ENCODE data around the gene NBAS. TPM values are rescaled to one million over a fixed set of nuclear protein-coding genes. Genes with fewer than 3 reads are reported as not detected.

NBAS gene
- total and polyA plus RNA-seq, 2 donors (not counting 1 experiment from before 2014, with no cell fraction given) = 27.0 to 124 TPM

GRCh38 chr2:15173501-15173900 lies 387.6 kb downstream of the NBAS start:
- Histone ChIP-seq H3K27ac (ENCODE audit: insufficient read depth, low read length) (no peak overlapping the region), H3K79me2 (ENCODE audit: control insufficient read depth, insufficient read depth, low read length) (no peaks in the 10 kb centered on the region), H3K4me3 (replicated peaks in 1 of 4; ENCODE audit: control extremely low read depth in 1 of 4, insufficient read depth in 1 of 4, low read depth in 3 of 4, low read length in 4 of 4) (no peak overlapping the region), H3K4me1 (ENCODE audit: control insufficient read depth, extremely low read depth, insufficient read depth, low read length) (peaks cover 11% of the 10 kb centered on the region), H3K4me2 (ENCODE audit: extremely low read depth, insufficient read depth, low read length) (no peak overlapping the region), H3K36me3 (ENCODE audit: control insufficient read depth, insufficient read depth, low read length) (no peaks in the 10 kb centered on the region), H3K27me3 (ENCODE audit: control insufficient read depth, insufficient read depth, low read length) (no peaks in the 10 kb centered on the region), H2AFZ (ENCODE audit: low read length) (no peak overlapping the region), H3K9ac (ENCODE audit: insufficient read depth, low read length) (no peak overlapping the region), H3K9me3 (ENCODE audit: control insufficient read depth, insufficient read depth, low read depth, low read length) (no peaks in the 10 kb centered on the region), H4K20me1 (ENCODE audit: control insufficient read depth, extremely low read depth, insufficient read depth, low read length) (no peaks in the 10 kb centered on the region)
- no peak for TF ChIP-seq EZH2 (IDR thresholded peaks at IDR 0.05; ENCODE audit: low read length, missing control alignments)
- no peak for TF ChIP-seq CTCF (conservative IDR thresholded peaks at IDR 0.05 in 1 of 2, IDR thresholded peaks at IDR 0.05 in 1 of 2; ENCODE audit: low read depth in 1 of 2, low read length in 2 of 2)
- DNase-seq (ENCODE audit: low read depth in 2 of 2) = no peak

- H2AFZ ChIP-seq (ENCODE audit: low read length) = no peak overlapping the region
- peaks cover 11% of the 10 kb centered on the region for H3K4me1 ChIP-seq (ENCODE audit: control insufficient read depth, extremely low read depth, insufficient read depth, low read length)
- no peak for DNase-seq (ENCODE audit: low read depth in 2 of 2)
- no peaks in the 10 kb centered on the region for H3K79me2 ChIP-seq (ENCODE audit: control insufficient read depth, insufficient read depth, low read length)
- H3K27me3 ChIP-seq (ENCODE audit: control insufficient read depth, insufficient read depth, low read length) = no peaks in the 10 kb centered on the region
- TF ChIP-seq EZH2 (IDR thresholded peaks at IDR 0.05; ENCODE audit: low read length, missing control alignments) (no peak), CTCF (conservative IDR thresholded peaks at IDR 0.05 in 1 of 2, IDR thresholded peaks at IDR 0.05 in 1 of 2; ENCODE audit: low read depth in 1 of 2, low read length in 2 of 2) (no peak)
- no peaks in the 10 kb centered on the region for H4K20me1 ChIP-seq (ENCODE audit: control insufficient read depth, extremely low read depth, insufficient read depth, low read length)
- H3K9me3 ChIP-seq (ENCODE audit: control insufficient read depth, insufficient read depth, low read depth, low read length) = no peaks in the 10 kb centered on the region
- no peaks in the 10 kb centered on the region for H3K36me3 ChIP-seq (ENCODE audit: control insufficient read depth, insufficient read depth, low read length)
- no peak overlapping the region for H3K4me2 ChIP-seq (ENCODE audit: extremely low read depth, insufficient read depth, low read length)
- no peak overlapping the region for H3K27ac ChIP-seq (ENCODE audit: insufficient read depth, low read length)
- H3K4me3 ChIP-seq (replicated peaks in 1 of 4; ENCODE audit: control extremely low read depth in 1 of 4, insufficient read depth in 1 of 4, low read depth in 3 of 4, low read length in 4 of 4) = no peak overlapping the region
- H3K9ac ChIP-seq (ENCODE audit: insufficient read depth, low read length) = no peak overlapping the region
These were observed 388.3 kb downstream of the NBAS start for GRCh38 chr2:15172825-15173224.

- Histone ChIP-seq H3K4me3 (replicated peaks in 1 of 4; ENCODE audit: control extremely low read depth in 1 of 4, insufficient read depth in 1 of 4, low read depth in 3 of 4, low read length in 4 of 4) (peak overlapping the region in 1 of 4 experiments; percentile 32), H3K4me2 (ENCODE audit: extremely low read depth, insufficient read depth, low read length) (peak overlapping the region; percentile 44), H3K9ac (ENCODE audit: insufficient read depth, low read length) (no peak overlapping the region), H3K27me3 (ENCODE audit: control insufficient read depth, insufficient read depth, low read length) (no peaks in the 10 kb centered on the region), H3K9me3 (ENCODE audit: control insufficient read depth, insufficient read depth, low read depth, low read length) (no peaks in the 10 kb centered on the region), H3K36me3 (ENCODE audit: control insufficient read depth, insufficient read depth, low read length) (no peaks in the 10 kb centered on the region), H2AFZ (ENCODE audit: low read length) (no peak overlapping the region), H3K4me1 (ENCODE audit: control insufficient read depth, extremely low read depth, insufficient read depth, low read length) (peaks cover 11% of the 10 kb centered on the region), H3K79me2 (ENCODE audit: control insufficient read depth, insufficient read depth, low read length) (no peaks in the 10 kb centered on the region), H3K27ac (ENCODE audit: insufficient read depth, low read length) (peak overlapping the region; percentile 91), H4K20me1 (ENCODE audit: control insufficient read depth, extremely low read depth, insufficient read depth, low read length) (no peaks in the 10 kb centered on the region)
- TF ChIP-seq CTCF (conservative IDR thresholded peaks at IDR 0.05 in 1 of 2, IDR thresholded peaks at IDR 0.05 in 1 of 2; ENCODE audit: low read depth in 1 of 2, low read length in 2 of 2) (no peak), EZH2 (IDR thresholded peaks at IDR 0.05; ENCODE audit: low read length, missing control alignments) (no peak)
- DNase-seq (ENCODE audit: low read depth in 2 of 2) = peak; percentile 49 to 69
These were observed 390.9 kb downstream of the NBAS start for GRCh38 chr2:15170070-15170775.
